HFF-Myc (cell line): Measurements from ENCODE around the gene ERBB2.
"Not testable (repeated sequence)": the region's sequence is repeated elsewhere in the genome, so short reads cannot be mapped to it uniquely, and the experiment has no call there.

Experiments
- DNase-seq: peaks from one replicate; pipeline ENCODE4 v3.0.0-alpha.2; 2011; ENCODE audit warnings: low read depth; ENCODE audit errors: extremely low read depth
- H3K4me3 ChIP-seq: replicated peaks from 2 replicates; pipeline ENCODE4 v1.5.1; 2011; ENCODE audit warnings: low read depth, mild to moderate bottlenecking, control low read depth, low read length
- CTCF ChIP-seq: IDR thresholded peaks from 2 replicates; pipeline ENCODE4 v1.5.1; 2012; ENCODE audit warnings: mild to moderate bottlenecking, low read depth, low read length, control low read depth; ENCODE audit errors: missing control alignments

Gene ERBB2

GRCh38 chr17:39761861-39762496, 62.1 kb downstream of the ERBB2 start:
- no peak for DNase-seq
- H3K4me3 ChIP-seq, result no peak overlapping the region
- no peak for TF ChIP-seq CTCF

GRCh38 chr17:39763051-39763820, 63.4 kb downstream of the ERBB2 start:
- H3K4me3 ChIP-seq, result no peak overlapping the region
- no peak for DNase-seq
- no peak for TF ChIP-seq CTCF

GRCh38 chr17:39764171-39764570, 64.3 kb downstream of the ERBB2 start:
- H3K4me3 ChIP-seq, DNase-seq: not testable (repeated sequence)

- TF ChIP-seq CTCF, result no peak
- DNase-seq, result no peak
- no peak overlapping the region for H3K4me3 ChIP-seq
Observed at GRCh38 chr17:39765175-39765574, 65.3 kb downstream of the ERBB2 start.

GRCh38 chr17:39765766-39766165, 65.9 kb downstream of the ERBB2 start:
- DNase-seq, result no peak
- H3K4me3 ChIP-seq, result no peak overlapping the region
- no peak for TF ChIP-seq CTCF

GRCh38 chr17:39767147-39767546, 67.3 kb downstream of the ERBB2 start:
- TF ChIP-seq CTCF, result no peak
- H3K4me3 ChIP-seq, result no peak overlapping the region
- DNase-seq, result no peak

GRCh38 chr17:39769974-39770587, 70.2 kb downstream of the ERBB2 start:
- no peak for TF ChIP-seq CTCF
- DNase-seq, result peak; percentile 93
- no peak overlapping the region for H3K4me3 ChIP-seq
